ENCODE results near the gene MET. TPM values are rescaled to one million over a fixed set of nuclear protein-coding genes. Genes with fewer than 3 reads are reported as not detected.

Gene MET
- total and polyA plus RNA-seq, 2 of the 13 experiments (the other 11 are each of a cell fraction or from before 2014, with no cell fraction given) = 21.8 to 31.5 TPM

DNA sequence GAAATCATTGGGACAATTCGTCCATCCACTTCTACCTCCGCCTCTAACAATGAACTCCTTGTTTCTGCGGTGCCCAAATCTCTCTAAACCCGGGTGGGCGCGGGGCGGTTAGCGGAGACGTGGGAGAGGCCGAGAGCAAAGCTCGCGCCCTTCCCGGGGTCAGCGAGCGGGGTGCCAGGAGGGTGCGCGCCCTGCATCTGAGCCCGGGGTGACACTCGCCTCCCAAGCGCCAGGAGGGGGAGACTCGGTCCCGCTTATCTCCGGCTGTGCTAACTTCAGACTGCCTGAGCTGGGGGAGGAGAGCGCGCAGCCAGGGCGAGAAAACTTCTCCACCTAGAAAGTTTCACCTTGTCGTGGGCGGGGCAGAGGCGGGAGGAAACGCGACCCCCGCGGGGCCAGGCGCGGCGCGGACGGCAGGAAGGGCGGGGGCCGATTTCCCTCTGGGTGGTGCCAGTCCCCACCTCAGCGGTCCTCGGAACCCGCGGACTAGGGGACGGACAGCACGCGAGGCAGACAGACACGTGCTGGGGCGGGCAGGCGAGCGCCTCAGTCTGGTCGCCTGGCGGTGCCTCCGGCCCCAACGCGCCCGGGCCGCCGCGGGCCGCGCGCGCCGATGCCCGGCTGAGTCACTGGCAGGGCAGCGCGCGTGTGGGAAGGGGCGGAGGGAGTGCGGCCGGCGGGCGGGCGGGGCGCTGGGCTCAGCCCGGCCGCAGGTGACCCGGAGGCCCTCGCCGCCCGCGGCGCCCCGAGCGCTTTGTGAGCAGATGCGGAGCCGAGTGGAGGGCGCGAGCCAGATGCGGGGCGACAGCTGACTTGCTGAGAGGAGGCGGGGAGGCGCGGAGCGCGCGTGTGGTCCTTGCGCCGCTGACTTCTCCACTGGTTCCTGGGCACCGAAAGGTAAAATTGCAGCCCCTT, at the start of gene MET (continued):
- TF ChIP-seq ZNF468 (CRISPR knock-in tag; IDR thresholded peaks at IDR 0.05) = peak; percentile 62; the same call in 1 of the 2 replicates
- TF ChIP-seq ZNF747 (CRISPR knock-in tag; IDR thresholded peaks at IDR 0.05; ENCODE audit: borderline replicate concordance) = peak; percentile 80; the same call in 1 of the 2 replicates
- no peak for TF ChIP-seq ZNF136 (CRISPR knock-in tag; IDR thresholded peaks at IDR 0.05; ENCODE audit: low read depth)
- TF ChIP-seq SALL1 (CRISPR knock-in tag; IDR thresholded peaks at IDR 0.05) = peak; percentile 98
- peak; percentile 90; the same call in 1 of the 2 replicates for TF ChIP-seq RNF2 (conservative IDR thresholded peaks at IDR 0.05; ENCODE audit: low read depth)
- TF ChIP-seq ZFP36L2 (CRISPR knock-in tag; IDR thresholded peaks at IDR 0.05) = no peak
- no peak for TF ChIP-seq ZNF7 (CRISPR knock-in tag; IDR thresholded peaks at IDR 0.05)
- no peak for TF ChIP-seq MAFK (conservative IDR thresholded peaks at IDR 0.05 in 1 of 2, IDR thresholded peaks at IDR 0.05 in 1 of 2; ENCODE audit: low read length in 2 of 2)
- peak; percentile 75 for TF ChIP-seq FOSL2 (CRISPR knock-in tag; IDR thresholded peaks at IDR 0.05)
- 0 out of 2 replicates have a peak, but pooled peaks have one; percentile 16 for TF ChIP-seq ZSCAN9 (CRISPR knock-in tag; IDR thresholded peaks at IDR 0.05; ENCODE audit: borderline replicate concordance)
- 0 out of 2 replicates have a peak, but pooled peaks have one; percentile 17 for TF ChIP-seq KDM6A (CRISPR knock-in tag; IDR thresholded peaks at IDR 0.05; ENCODE audit: low read depth)
- TF ChIP-seq CCDC6 (CRISPR knock-in tag; IDR thresholded peaks at IDR 0.05) = peak; percentile 87
- TF ChIP-seq ATF7 (IDR thresholded peaks at IDR 0.05) = no peak
- peak; percentile 73; the same call in 1 of the 2 replicates for TF ChIP-seq ATF7 (CRISPR knock-in tag; IDR thresholded peaks at IDR 0.05)
- TF ChIP-seq ELF3 (CRISPR knock-in tag; IDR thresholded peaks at IDR 0.05) = peak; percentile 13; the same call in 1 of the 2 replicates
- TF ChIP-seq ZNF326 (CRISPR knock-in tag; IDR thresholded peaks at IDR 0.05; ENCODE audit: borderline replicate concordance) = no peak
- TF ChIP-seq MIER2 (CRISPR knock-in tag; IDR thresholded peaks at IDR 0.05) = no peak; the same call in 1 of the 2 replicates
- no peak for TF ChIP-seq ZNF224 (CRISPR knock-in tag; IDR thresholded peaks at IDR 0.05)
- no peak for TF ChIP-seq EHMT2 (IDR thresholded peaks at IDR 0.05; ENCODE audit: borderline replicate concordance, low read depth, low read length)
- no peak for TF ChIP-seq SRSF4 (IDR thresholded peaks at IDR 0.05; ENCODE audit: low read depth, low read length, poor library complexity, severe bottlenecking)
- TF ChIP-seq GATAD1 (CRISPR knock-in tag; IDR thresholded peaks at IDR 0.05) = peak; percentile 45; the same call in 1 of the 2 replicates
- peak; percentile 76 for TF ChIP-seq TMF1 (CRISPR knock-in tag; IDR thresholded peaks at IDR 0.05; ENCODE audit: low read depth)
- TF ChIP-seq, protein P1, sequence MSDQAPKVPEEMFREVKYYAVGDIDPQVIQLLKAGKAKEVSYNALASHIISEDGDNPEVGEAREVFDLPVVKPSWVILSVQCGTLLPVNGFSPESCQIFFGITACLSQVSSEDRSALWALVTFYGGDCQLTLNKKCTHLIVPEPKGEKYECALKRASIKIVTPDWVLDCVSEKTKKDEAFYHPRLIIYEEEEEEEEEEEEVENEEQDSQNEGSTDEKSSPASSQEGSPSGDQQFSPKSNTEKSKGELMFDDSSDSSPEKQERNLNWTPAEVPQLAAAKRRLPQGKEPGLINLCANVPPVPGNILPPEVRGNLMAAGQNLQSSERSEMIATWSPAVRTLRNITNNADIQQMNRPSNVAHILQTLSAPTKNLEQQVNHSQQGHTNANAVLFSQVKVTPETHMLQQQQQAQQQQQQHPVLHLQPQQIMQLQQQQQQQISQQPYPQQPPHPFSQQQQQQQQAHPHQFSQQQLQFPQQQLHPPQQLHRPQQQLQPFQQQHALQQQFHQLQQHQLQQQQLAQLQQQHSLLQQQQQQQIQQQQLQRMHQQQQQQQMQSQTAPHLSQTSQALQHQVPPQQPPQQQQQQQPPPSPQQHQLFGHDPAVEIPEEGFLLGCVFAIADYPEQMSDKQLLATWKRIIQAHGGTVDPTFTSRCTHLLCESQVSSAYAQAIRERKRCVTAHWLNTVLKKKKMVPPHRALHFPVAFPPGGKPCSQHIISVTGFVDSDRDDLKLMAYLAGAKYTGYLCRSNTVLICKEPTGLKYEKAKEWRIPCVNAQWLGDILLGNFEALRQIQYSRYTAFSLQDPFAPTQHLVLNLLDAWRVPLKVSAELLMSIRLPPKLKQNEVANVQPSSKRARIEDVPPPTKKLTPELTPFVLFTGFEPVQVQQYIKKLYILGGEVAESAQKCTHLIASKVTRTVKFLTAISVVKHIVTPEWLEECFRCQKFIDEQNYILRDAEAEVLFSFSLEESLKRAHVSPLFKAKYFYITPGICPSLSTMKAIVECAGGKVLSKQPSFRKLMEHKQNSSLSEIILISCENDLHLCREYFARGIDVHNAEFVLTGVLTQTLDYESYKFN (CRISPR knock-in tag; conservative IDR thresholded peaks at IDR 0.05) = peak; percentile 69
- TF ChIP-seq PHF5A (CRISPR knock-in tag; IDR thresholded peaks at IDR 0.05; ENCODE audit: low read depth, unreplicated experiment) = no peak
- TF ChIP-seq, protein P2, sequence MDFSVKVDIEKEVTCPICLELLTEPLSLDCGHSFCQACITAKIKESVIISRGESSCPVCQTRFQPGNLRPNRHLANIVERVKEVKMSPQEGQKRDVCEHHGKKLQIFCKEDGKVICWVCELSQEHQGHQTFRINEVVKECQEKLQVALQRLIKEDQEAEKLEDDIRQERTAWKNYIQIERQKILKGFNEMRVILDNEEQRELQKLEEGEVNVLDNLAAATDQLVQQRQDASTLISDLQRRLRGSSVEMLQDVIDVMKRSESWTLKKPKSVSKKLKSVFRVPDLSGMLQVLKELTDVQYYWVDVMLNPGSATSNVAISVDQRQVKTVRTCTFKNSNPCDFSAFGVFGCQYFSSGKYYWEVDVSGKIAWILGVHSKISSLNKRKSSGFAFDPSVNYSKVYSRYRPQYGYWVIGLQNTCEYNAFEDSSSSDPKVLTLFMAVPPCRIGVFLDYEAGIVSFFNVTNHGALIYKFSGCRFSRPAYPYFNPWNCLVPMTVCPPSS (IDR thresholded peaks at IDR 0.05) = no peak
- peak; percentile 94 for TF ChIP-seq ZBTB7A (CRISPR knock-in tag; IDR thresholded peaks at IDR 0.05)
- TF ChIP-seq ZNF782 (CRISPR knock-in tag; IDR thresholded peaks at IDR 0.05; ENCODE audit: borderline replicate concordance) = peak; percentile 59; the same call in 1 of the 2 replicates
- no peak for TF ChIP-seq RFX5 (IDR thresholded peaks at IDR 0.05; ENCODE audit: low read depth, low read length)

Measured in HepG2 (cell line).